Mammary epithelial cell (primary cell): ENCODE measurements around the gene RUFY1.

Experiments
- EZH2 ChIP-seq: IDR thresholded peaks from 2 replicates; pipeline ENCODE4 v1.6.1; 2012; ENCODE audit warnings: low read length, inconsistent platforms, borderline replicate concordance
- TF ChIP-seq, protein P1 (sequence below), 2 donors: IDR thresholded peaks in 1 of 2; conservative IDR thresholded peaks in 1 of 2; 2 replicates each; pipeline ENCODE4 v1.5.1; 2011 to 2012; ENCODE audit warnings: inconsistent platforms in 2 of 2, low read length in 2 of 2, mild to moderate bottlenecking in 2 of 2, control low read depth in 1 of 2, low read depth in 1 of 2; ENCODE audit not compliant: insufficient read depth in 1 of 2; ENCODE audit errors: extremely low read depth in 1 of 2

DNA sequence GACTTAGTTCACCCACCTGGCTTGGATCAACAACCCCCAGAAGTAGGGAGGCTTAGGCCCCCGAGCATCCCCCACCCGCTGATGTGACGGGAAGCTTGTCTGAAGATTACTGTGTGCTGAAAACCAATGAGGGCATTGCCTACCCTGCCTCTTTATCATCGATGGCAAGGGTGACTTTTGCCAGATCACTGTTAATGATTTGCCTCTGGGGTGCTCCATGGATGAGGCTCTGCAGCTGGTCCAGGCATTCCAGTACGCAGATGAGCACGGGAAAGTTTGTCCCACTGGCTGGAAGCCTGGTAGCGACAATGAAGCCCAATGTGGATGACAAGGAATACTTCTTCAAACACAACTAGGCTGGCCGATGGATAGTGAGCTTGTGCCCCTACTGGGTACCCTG lies 22.0 kb downstream of the RUFY1 start:
- TF ChIP-seq, protein P1, sequence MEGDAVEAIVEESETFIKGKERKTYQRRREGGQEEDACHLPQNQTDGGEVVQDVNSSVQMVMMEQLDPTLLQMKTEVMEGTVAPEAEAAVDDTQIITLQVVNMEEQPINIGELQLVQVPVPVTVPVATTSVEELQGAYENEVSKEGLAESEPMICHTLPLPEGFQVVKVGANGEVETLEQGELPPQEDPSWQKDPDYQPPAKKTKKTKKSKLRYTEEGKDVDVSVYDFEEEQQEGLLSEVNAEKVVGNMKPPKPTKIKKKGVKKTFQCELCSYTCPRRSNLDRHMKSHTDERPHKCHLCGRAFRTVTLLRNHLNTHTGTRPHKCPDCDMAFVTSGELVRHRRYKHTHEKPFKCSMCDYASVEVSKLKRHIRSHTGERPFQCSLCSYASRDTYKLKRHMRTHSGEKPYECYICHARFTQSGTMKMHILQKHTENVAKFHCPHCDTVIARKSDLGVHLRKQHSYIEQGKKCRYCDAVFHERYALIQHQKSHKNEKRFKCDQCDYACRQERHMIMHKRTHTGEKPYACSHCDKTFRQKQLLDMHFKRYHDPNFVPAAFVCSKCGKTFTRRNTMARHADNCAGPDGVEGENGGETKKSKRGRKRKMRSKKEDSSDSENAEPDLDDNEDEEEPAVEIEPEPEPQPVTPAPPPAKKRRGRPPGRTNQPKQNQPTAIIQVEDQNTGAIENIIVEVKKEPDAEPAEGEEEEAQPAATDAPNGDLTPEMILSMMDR (conservative IDR thresholded peaks at IDR 0.05 in 1 of 2, IDR thresholded peaks at IDR 0.05 in 1 of 2; ENCODE audit: extremely low read depth in 1 of 2, insufficient read depth in 1 of 2, low read depth in 1 of 2, low read length in 2 of 2) = no peak
- TF ChIP-seq EZH2 = no peak
